Measurements from ENCODE around the gene PCMT1. TPM values are rescaled to one million over a fixed set of nuclear protein-coding genes. Genes with fewer than 3 reads are reported as not detected.

The PCMT1 gene
- total and polyA plus RNA-seq, 2 of the 4 experiments (the other 2 are of a cell fraction), result 101 to 109 TPM

- TF ChIP-seq, protein P1, sequence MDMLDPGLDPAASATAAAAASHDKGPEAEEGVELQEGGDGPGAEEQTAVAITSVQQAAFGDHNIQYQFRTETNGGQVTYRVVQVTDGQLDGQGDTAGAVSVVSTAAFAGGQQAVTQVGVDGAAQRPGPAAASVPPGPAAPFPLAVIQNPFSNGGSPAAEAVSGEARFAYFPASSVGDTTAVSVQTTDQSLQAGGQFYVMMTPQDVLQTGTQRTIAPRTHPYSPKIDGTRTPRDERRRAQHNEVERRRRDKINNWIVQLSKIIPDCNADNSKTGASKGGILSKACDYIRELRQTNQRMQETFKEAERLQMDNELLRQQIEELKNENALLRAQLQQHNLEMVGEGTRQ (IDR thresholded peaks at IDR 0.05; ENCODE audit: low read depth, low read length), result no peak
Observed at GRCh38 chr6:149834513-149835481, 85.3 kb downstream of the PCMT1 start (continued).
